Adrenal gland (tissue), 12 donors: Measurements from ENCODE around the gene CES2. TPM values are rescaled to one million over a fixed set of nuclear protein-coding genes. Genes with fewer than 3 reads are reported as not detected.

Experiments used
- DNase-seq, 7 donors: peaks; one replicate each; pipeline ENCODE4 v3.0.0-alpha.2; 2019 to 2020
- H3K27ac ChIP-seq, 5 donors: fragments of 200-600 bp; sonication (generic) in 4 of 5; 1 replicate in 3 of 5; 2 replicates in 2 of 5; pipeline versions ENCODE4 v1.5.1 to v1.8.0; 2016 to 2020; ENCODE audit warnings: mild to moderate bottlenecking in 1 of 5
- H3K27me3 ChIP-seq: fragments of 200-600 bp; 2 replicates; pipeline ENCODE4 v1.8.0; 2021
- H3K36me3 ChIP-seq, 2 donors: fragments of 200-600 bp; replicated peaks in 1 of 2; 1 replicate in 1 of 2; 2 replicates in 1 of 2; pipeline versions ENCODE4 v1.5.1 to v1.8.0; 2018 to 2022
- H3K4me1 ChIP-seq, 2 donors: fragments of 200-600 bp; replicated peaks in 1 of 2; 1 replicate in 1 of 2; 2 replicates in 1 of 2; pipeline versions ENCODE4 v1.5.1 to v1.8.0; 2018 to 2021
- H3K4me3 ChIP-seq, 4 donors: fragments of 200-600 bp; sonication (generic) in 3 of 4; one replicate each; pipeline ENCODE4 v1.5.1; 2016 to 2018
- H3K9me3 ChIP-seq, 3 donors: fragments of 200-600 bp; sonication (generic) in 1 of 3; replicated peaks in 1 of 3; 1 replicate in 2 of 3; 2 replicates in 1 of 3; pipeline versions ENCODE4 v1.5.1 to v1.8.0; 2016 to 2021
- POLR2A ChIP-seq, 2 donors: fragments of 450-650 bp; IDR thresholded peaks; one replicate each; pipeline ENCODE4 v1.6.1; 2017; ENCODE audit warnings: antibody characterized with exemption in 2 of 2, mild to moderate bottlenecking in 2 of 2, moderate library complexity in 1 of 2
- WGBS, 4 donors: extraction: QIAGEN DNeasy Blood & Tissue Kit in 2 of 4; methylation state at CpG; one replicate each; pipeline versions ENCODE4 v1.1.5 to v1.1.7; 2013 to 2017; 5-methylcytosine and 5-hydroxymethylcytosine counted together
- intact Hi-C, 2 donors: fragments of 100-400 bp; cut with DNase I; formaldehyde crosslinking; loops; one replicate each; pipeline versions ENCODE4 v1.14.1 to v1.15.0; 2022 to 2023
- polyA plus RNA-seq, 3 donors: library from polyadenylated mRNA; stranded (reverse); fragments of 200-250 nt in 2 of 3; fragments of 350-450 nt in 1 of 3; fragmentation: Illumina TruSeq in 1 of 3; extraction: RNeasy Lipid Tissue Mini Kit (QIAGEN cat#74804) in 1 of 3; gene quantifications; one replicate each; pipeline ENCODE4 v1.2.3, GENCODE V29; 2013 to 2014
- total RNA-seq, 9 donors: library from RNA; depleted of rRNA in 4 of 9; stranded (reverse); fragments of >200 nt in 4 of 9; fragments of 120-200 nt in 1 of 9; fragmentation: NEBNext Ultra II Directional in 1 of 9; extraction: Animal tissue kit (Norgen Biotek cat#: 25700) in 1 of 9; gene quantifications; one replicate each; pipeline versions ENCODE4 v1.1.0 to v1.2.4, GENCODE V29; 2013 to 2023
- TF ChIP-seq, protein P1 (sequence below), 6 experiments: fragments of 450-650 bp in 4 of 6; fragments of 200-600 bp in 2 of 6; sonication (generic) in 1 of 6; IDR thresholded peaks; 1 replicate in 5 of 6; 2 replicates in 1 of 6; pipeline versions ENCODE4 v1.5.1 to v1.8.0; 2016 to 2021; ENCODE audit warnings: antibody characterized with exemption in 6 of 6, mild to moderate bottlenecking in 2 of 6, moderate library complexity in 1 of 6
- donor health status: healthy with polysubstance abuse.
- donor health status: Bipolar disorder and iron deficiency.
- donor health status: DM: yes; HTN: yes; CAD: no.
- donor health status: DM: no; HTN: no; CAD: no.
- donor health status: DM: no; HTN: no; CAD: no.
- donor health status: DM: yes; HTN: yes; CAD: no.

The CES2 gene
- total and polyA plus RNA-seq, 12 donors = 25.6 to 133 (median 85.3) TPM

DNA sequence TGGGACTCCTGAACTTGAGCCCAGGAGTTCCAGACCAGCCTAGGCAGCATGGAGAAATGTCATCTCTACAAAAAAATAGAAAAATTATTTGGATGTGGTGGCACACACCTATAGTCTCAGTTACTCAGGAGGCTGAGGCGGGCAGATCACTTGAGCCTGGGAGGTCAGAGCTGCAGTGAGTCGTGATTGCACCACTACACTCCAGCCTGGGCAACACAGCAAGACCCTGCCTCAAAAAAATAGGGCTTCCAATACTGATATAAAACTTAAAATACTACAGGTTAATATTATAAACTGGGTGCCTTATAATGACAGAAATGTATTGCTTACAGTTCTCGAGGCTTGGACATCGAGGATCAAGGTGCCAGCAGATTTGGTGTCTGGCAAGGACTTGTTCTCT lies 10.6 kb downstream of the CES2 start:
- TF ChIP-seq POLR2A (IDR thresholded peaks at IDR 0.05) = no peak
- TF ChIP-seq, protein P1, sequence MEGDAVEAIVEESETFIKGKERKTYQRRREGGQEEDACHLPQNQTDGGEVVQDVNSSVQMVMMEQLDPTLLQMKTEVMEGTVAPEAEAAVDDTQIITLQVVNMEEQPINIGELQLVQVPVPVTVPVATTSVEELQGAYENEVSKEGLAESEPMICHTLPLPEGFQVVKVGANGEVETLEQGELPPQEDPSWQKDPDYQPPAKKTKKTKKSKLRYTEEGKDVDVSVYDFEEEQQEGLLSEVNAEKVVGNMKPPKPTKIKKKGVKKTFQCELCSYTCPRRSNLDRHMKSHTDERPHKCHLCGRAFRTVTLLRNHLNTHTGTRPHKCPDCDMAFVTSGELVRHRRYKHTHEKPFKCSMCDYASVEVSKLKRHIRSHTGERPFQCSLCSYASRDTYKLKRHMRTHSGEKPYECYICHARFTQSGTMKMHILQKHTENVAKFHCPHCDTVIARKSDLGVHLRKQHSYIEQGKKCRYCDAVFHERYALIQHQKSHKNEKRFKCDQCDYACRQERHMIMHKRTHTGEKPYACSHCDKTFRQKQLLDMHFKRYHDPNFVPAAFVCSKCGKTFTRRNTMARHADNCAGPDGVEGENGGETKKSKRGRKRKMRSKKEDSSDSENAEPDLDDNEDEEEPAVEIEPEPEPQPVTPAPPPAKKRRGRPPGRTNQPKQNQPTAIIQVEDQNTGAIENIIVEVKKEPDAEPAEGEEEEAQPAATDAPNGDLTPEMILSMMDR (IDR thresholded peaks at IDR 0.05) = no peak
- no peak for DNase-seq
- intact Hi-C loops = no loop called here
- Histone ChIP-seq H3K4me1 (peaks cover 5% of the 10 kb centered on the region in 2 donors), H3K36me3 (peaks cover 0 to 34% of the 10 kb centered on the region in 2 donors), H3K27ac (no peak overlapping the region), H3K27me3 (no peaks in the 10 kb centered on the region), H3K4me3 (no peak overlapping the region), H3K9me3 (no peaks in the 10 kb centered on the region)
- WGBS, 4 donors = 61 to 79% (median 69%) methylated on average over 4 of the region's 4 CpGs

GRCh38 chr16:66946541-66946940 lies 11.2 kb downstream of the CES2 start:
- Histone ChIP-seq H3K9me3 (no peaks in the 10 kb centered on the region), H3K27ac (no peak overlapping the region), H3K4me1 (peaks cover 5% of the 10 kb centered on the region in 2 donors), H3K27me3 (no peaks in the 10 kb centered on the region), H3K4me3 (no peak overlapping the region), H3K36me3 (peaks cover 0 to 28% of the 10 kb centered on the region in 2 donors)
- no peak for DNase-seq
- 53 to 76% (median 68%) methylated on average over 7 of the region's 7 CpGs for WGBS, 4 donors
- TF ChIP-seq POLR2A (IDR thresholded peaks at IDR 0.05) = no peak
- TF ChIP-seq, protein P1 (IDR thresholded peaks at IDR 0.05) = no peak
- intact Hi-C loops = no loop called here

DNA sequence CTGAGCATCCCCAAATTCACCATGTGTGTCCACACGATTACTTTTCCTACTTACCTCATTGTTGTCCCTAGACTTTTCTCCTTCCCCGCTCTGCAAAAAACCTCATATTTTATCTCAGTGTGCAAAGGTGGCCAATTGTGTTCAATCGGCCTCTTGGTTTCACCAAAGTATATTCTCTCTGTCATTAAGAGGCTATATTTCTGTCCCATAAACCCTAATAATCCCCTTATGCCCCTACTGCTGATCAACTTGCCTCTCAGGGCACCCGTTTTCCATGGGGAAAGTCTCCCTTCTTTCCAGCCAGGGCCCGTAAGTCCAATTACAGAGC lies 11.6 kb downstream of the CES2 start:
- Histone ChIP-seq H3K36me3 (peaks cover 0 to 24% of the 10 kb centered on the region in 2 donors), H3K9me3 (no peaks in the 10 kb centered on the region), H3K27ac (no peak overlapping the region), H3K4me3 (no peak overlapping the region), H3K4me1 (peaks cover 5% of the 10 kb centered on the region in 2 donors), H3K27me3 (no peaks in the 10 kb centered on the region)
- intact Hi-C loops = no loop called here
- no peak for TF ChIP-seq POLR2A (IDR thresholded peaks at IDR 0.05)
- TF ChIP-seq, protein P1 (IDR thresholded peaks at IDR 0.05) = no peak
- no peak for DNase-seq
- WGBS, 4 donors = 16 to 34% (median 26%) methylated on average over 5 of the region's 5 CpGs

- TF ChIP-seq, protein P1 (IDR thresholded peaks at IDR 0.05) = peak; percentile 88 to 91 (median 90)
- TF ChIP-seq POLR2A (IDR thresholded peaks at IDR 0.05) = peak in 1 of 2 donors; percentile 12
- intact Hi-C loops = no loop called here
Observed at GRCh38 chr16:66947302-66948065, 12.2 kb downstream of the CES2 start.

More at GRCh38 chr16:66947302-66948065, 12.2 kb downstream of the CES2 start:
- 0 to 1% (median 0%) methylated on average over 17 to 21 of the region's 23 CpGs for WGBS, 4 donors
- H3K9me3 ChIP-seq = no peaks in the 10 kb centered on the region
- H3K27me3 ChIP-seq = no peaks in the 10 kb centered on the region
- no peak overlapping the region for H3K27ac ChIP-seq
- peak; percentile 78 to 95 (median 87) for DNase-seq
- H3K36me3 ChIP-seq = peaks cover 0 to 18% of the 10 kb centered on the region in 2 donors
- peaks cover 5% of the 10 kb centered on the region in 2 donors for H3K4me1 ChIP-seq
- peak overlapping the region in 3 of 4 donors; percentile 16 to 78 (median 49) for H3K4me3 ChIP-seq
